ENCODE data around the gene CRYGN.

GRCh38 chr7:151461942-151462230 is 21.9 kb upstream of the CRYGN start:
- TF ChIP-seq EZH2phosphoT487 (IDR thresholded peaks at IDR 0.05; ENCODE audit: low read depth, severe bottlenecking, unreplicated experiment) (no peak), CTCF (IDR thresholded peaks at IDR 0.05; ENCODE audit: poor library complexity) (no peak)

Measured in hepatocyte (in vitro differentiated cells).